Measurements from ENCODE around the gene IP6K3. TPM values are rescaled to one million over a fixed set of nuclear protein-coding genes. Genes with fewer than 3 reads are reported as not detected.
A peak's percentile ranks its signal among the peaks of the same experiment; 100 is the strongest.

Gene IP6K3
- total RNA-seq, 1 experiment from 2014 or later: not detected

DNA sequence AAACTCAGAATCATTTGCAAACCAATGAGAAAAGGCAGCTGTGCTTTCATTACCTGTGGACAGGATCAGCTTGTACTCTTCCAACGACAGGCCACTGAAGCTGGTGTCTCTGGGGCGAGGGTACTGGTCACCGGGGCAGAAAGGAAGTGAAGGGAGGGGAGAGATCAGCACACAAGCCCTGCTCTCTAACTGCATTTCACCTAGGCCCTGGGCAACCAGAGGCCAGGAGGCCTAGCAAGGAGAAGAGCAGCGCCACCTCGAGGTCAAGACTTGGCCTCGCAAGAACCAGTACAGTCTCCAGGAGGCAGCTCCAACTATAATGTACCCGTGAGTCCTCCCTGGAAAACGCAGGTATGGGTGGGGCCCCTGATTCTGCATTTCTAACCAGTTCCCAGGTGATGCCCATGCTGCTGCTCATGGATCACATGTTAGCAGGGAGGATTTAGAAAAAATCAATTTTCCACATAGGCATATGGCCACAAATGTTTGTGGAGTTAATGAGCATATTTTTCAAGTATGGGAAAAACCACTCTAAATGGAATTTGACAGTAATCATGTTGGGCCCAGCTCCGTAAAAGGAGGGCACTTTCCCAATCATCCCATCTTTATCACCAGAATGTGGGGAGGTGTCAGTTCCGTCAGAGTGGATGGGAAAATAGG lies 46.2 kb downstream of the IP6K3 start:
- Histone ChIP-seq H3K27ac (ENCODE audit: low read depth, low read length, poor library complexity, severe bottlenecking) (no peak overlapping the region), H3K27me3 (replicated peaks; ENCODE audit: insufficient read depth, low read depth, low read length, poor library complexity) (no peaks in the 10 kb centered on the region), H3K36me3 (ENCODE audit: insufficient read depth, low read length, poor library complexity, severe bottlenecking) (peaks cover 31% of the 10 kb centered on the region), H3K4me3 (ENCODE audit: low read depth, low read length, poor library complexity, severe bottlenecking) (no peak overlapping the region), H3K4me1 (ENCODE audit: insufficient read depth, low read length, poor library complexity, severe bottlenecking) (peaks cover 44% of the 10 kb centered on the region), H3K9me3 (ENCODE audit: low read depth, low read length, poor library complexity, severe bottlenecking) (no peaks in the 10 kb centered on the region)
- ChIA-PET POLR2A (ENCODE audit: low non-redundant PET) (interaction anchor here (0.9 kb wide), 1 partner anchor 11 kb away, joined by 4 read pairs; the partner anchor contains the start of gene UQCC2), CTCF (interaction anchor here (0.5 to 1.3 kb wide), 5 partner anchors 11 to 190 kb away, joined by 3 to 6 read pairs (median 3); partner anchors contain the start of gene UQCC2)
- peak; percentile 82 for DNase-seq (ENCODE audit: low spot score)
- intact Hi-C loops (cut with micrococcal nuclease; ENCODE audit: unreplicated experiment): loop anchor here (2.0 kb wide), 1 partner anchor 116 kb away; no protein-coding TSS in a partner anchor
- no TSS peak for BruUV-seq (replicated peaks)
- TF ChIP-seq EZH2 (IDR thresholded peaks at IDR 0.05; ENCODE audit: borderline replicate concordance, low read depth, low read length, poor library complexity, severe bottlenecking): no peak
- TF ChIP-seq, protein P1, sequence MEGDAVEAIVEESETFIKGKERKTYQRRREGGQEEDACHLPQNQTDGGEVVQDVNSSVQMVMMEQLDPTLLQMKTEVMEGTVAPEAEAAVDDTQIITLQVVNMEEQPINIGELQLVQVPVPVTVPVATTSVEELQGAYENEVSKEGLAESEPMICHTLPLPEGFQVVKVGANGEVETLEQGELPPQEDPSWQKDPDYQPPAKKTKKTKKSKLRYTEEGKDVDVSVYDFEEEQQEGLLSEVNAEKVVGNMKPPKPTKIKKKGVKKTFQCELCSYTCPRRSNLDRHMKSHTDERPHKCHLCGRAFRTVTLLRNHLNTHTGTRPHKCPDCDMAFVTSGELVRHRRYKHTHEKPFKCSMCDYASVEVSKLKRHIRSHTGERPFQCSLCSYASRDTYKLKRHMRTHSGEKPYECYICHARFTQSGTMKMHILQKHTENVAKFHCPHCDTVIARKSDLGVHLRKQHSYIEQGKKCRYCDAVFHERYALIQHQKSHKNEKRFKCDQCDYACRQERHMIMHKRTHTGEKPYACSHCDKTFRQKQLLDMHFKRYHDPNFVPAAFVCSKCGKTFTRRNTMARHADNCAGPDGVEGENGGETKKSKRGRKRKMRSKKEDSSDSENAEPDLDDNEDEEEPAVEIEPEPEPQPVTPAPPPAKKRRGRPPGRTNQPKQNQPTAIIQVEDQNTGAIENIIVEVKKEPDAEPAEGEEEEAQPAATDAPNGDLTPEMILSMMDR (conservative IDR thresholded peaks at IDR 0.05; ENCODE audit: low read depth, low read length): peak; percentile 88

DNA sequence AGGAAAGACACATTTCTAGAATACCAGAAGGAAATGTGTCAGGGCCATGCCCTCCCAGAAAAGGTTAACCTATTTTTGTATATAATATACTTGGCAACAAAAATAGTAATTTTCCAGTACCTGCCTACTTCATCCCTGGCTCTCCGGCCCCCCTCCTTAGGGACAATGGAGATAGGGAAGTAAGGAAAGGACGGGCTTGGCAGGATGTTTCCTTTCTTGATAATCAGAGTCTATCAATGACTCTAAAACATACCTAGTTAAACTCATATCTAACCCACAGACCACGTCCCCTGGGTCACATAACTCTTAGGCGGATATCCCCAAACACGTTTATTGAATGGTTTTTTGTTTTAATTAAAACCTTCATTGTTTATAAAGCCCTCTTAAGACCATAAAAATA lies 47.0 kb downstream of the IP6K3 start:
- CTCF ChIA-PET: interaction anchor here (0.5 to 0.6 kb wide), 2 partner anchors 12 to 189 kb away, joined by 3 read pairs; partner anchors contain the start of gene UQCC2
- peaks cover 31% of the 10 kb centered on the region for H3K36me3 ChIP-seq (ENCODE audit: insufficient read depth, low read length, poor library complexity, severe bottlenecking)
- DNase-seq (ENCODE audit: low spot score): no peak
- H3K27ac ChIP-seq (ENCODE audit: low read depth, low read length, poor library complexity, severe bottlenecking): no peak overlapping the region
- TF ChIP-seq EZH2 (IDR thresholded peaks at IDR 0.05; ENCODE audit: borderline replicate concordance, low read depth, low read length, poor library complexity, severe bottlenecking): no peak
- TF ChIP-seq, protein P1 (conservative IDR thresholded peaks at IDR 0.05; ENCODE audit: low read depth, low read length): no peak
- H3K4me1 ChIP-seq (ENCODE audit: insufficient read depth, low read length, poor library complexity, severe bottlenecking): peaks cover 52% of the 10 kb centered on the region
- H3K9me3 ChIP-seq (ENCODE audit: low read depth, low read length, poor library complexity, severe bottlenecking): no peaks in the 10 kb centered on the region
- BruUV-seq (replicated peaks): no TSS peak
- no peak overlapping the region for H3K4me3 ChIP-seq (ENCODE audit: low read depth, low read length, poor library complexity, severe bottlenecking)
- intact Hi-C loops (cut with micrococcal nuclease; ENCODE audit: unreplicated experiment): loop anchor here (2.0 kb wide), 1 partner anchor 115 kb away; no protein-coding TSS in a partner anchor
- POLR2A ChIA-PET (ENCODE audit: low non-redundant PET): no interaction called here
- no peaks in the 10 kb centered on the region for H3K27me3 ChIP-seq (replicated peaks; ENCODE audit: insufficient read depth, low read depth, low read length, poor library complexity)

DNA sequence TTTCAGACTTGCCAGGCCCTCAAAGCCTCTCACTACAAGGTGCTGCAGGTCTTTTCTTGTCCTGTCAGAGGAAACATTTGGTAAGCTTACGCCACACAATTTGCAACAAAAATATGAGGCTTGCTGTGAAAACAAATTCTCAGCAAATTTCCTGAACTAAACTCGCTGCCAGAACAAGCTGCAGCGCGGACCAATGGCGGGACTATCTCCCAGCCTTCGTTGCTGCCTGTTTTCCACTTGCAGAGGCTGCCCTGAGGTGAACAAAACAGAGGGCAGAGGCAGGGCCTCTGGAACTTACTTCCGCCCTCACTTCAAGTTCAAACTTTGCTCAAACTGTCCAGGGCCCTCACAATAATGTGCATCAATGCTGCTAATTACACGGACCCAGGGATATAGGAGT lies 47.6 kb downstream of the IP6K3 start:
- Histone ChIP-seq H3K36me3 (ENCODE audit: insufficient read depth, low read length, poor library complexity, severe bottlenecking) (peaks cover 31% of the 10 kb centered on the region), H3K4me3 (ENCODE audit: low read depth, low read length, poor library complexity, severe bottlenecking) (no peak overlapping the region), H3K27ac (ENCODE audit: low read depth, low read length, poor library complexity, severe bottlenecking) (peak overlapping the region; percentile 89), H3K27me3 (replicated peaks; ENCODE audit: insufficient read depth, low read depth, low read length, poor library complexity) (no peaks in the 10 kb centered on the region), H3K9me3 (ENCODE audit: low read depth, low read length, poor library complexity, severe bottlenecking) (no peaks in the 10 kb centered on the region), H3K4me1 (ENCODE audit: insufficient read depth, low read length, poor library complexity, severe bottlenecking) (peaks cover 58% of the 10 kb centered on the region)
- POLR2A ChIA-PET (ENCODE audit: low non-redundant PET): no interaction called here
- no peak for DNase-seq (ENCODE audit: low spot score)
- CTCF ChIA-PET: no interaction called here
- BruUV-seq (replicated peaks): no TSS peak
- intact Hi-C loops (cut with micrococcal nuclease; ENCODE audit: unreplicated experiment): no loop called here
- no peak for TF ChIP-seq EZH2 (IDR thresholded peaks at IDR 0.05; ENCODE audit: borderline replicate concordance, low read depth, low read length, poor library complexity, severe bottlenecking)
- TF ChIP-seq, protein P1 (conservative IDR thresholded peaks at IDR 0.05; ENCODE audit: low read depth, low read length): no peak
